ENCODE data around the gene CNTLN. TPM values are rescaled to one million over a fixed set of nuclear protein-coding genes. Genes with fewer than 3 reads are reported as not detected.

The CNTLN gene
- total and polyA plus RNA-seq, 2 experiments from 2014 or later = 17.7 to 21.8 TPM

DNA sequence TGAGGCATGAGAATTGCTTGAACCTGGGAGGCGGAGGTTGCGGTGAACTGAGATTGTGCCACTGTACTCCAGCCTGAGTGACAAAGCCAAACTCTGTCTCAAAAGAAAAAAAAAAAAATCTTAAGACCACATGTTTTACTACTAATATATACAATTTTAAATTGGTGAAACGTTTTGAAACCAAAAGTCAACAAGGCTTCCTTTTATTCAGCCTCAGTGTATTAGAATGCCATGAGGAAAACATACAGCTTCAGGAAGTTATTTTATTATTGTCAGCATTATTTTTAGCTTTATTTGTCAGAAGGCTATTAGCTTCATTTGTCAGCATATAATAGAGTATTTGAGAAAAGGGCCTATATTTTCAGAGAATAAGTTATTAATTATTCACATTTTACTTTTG lies 280.1 kb downstream of the CNTLN start (continued):
- TF ChIP-seq, protein P1, sequence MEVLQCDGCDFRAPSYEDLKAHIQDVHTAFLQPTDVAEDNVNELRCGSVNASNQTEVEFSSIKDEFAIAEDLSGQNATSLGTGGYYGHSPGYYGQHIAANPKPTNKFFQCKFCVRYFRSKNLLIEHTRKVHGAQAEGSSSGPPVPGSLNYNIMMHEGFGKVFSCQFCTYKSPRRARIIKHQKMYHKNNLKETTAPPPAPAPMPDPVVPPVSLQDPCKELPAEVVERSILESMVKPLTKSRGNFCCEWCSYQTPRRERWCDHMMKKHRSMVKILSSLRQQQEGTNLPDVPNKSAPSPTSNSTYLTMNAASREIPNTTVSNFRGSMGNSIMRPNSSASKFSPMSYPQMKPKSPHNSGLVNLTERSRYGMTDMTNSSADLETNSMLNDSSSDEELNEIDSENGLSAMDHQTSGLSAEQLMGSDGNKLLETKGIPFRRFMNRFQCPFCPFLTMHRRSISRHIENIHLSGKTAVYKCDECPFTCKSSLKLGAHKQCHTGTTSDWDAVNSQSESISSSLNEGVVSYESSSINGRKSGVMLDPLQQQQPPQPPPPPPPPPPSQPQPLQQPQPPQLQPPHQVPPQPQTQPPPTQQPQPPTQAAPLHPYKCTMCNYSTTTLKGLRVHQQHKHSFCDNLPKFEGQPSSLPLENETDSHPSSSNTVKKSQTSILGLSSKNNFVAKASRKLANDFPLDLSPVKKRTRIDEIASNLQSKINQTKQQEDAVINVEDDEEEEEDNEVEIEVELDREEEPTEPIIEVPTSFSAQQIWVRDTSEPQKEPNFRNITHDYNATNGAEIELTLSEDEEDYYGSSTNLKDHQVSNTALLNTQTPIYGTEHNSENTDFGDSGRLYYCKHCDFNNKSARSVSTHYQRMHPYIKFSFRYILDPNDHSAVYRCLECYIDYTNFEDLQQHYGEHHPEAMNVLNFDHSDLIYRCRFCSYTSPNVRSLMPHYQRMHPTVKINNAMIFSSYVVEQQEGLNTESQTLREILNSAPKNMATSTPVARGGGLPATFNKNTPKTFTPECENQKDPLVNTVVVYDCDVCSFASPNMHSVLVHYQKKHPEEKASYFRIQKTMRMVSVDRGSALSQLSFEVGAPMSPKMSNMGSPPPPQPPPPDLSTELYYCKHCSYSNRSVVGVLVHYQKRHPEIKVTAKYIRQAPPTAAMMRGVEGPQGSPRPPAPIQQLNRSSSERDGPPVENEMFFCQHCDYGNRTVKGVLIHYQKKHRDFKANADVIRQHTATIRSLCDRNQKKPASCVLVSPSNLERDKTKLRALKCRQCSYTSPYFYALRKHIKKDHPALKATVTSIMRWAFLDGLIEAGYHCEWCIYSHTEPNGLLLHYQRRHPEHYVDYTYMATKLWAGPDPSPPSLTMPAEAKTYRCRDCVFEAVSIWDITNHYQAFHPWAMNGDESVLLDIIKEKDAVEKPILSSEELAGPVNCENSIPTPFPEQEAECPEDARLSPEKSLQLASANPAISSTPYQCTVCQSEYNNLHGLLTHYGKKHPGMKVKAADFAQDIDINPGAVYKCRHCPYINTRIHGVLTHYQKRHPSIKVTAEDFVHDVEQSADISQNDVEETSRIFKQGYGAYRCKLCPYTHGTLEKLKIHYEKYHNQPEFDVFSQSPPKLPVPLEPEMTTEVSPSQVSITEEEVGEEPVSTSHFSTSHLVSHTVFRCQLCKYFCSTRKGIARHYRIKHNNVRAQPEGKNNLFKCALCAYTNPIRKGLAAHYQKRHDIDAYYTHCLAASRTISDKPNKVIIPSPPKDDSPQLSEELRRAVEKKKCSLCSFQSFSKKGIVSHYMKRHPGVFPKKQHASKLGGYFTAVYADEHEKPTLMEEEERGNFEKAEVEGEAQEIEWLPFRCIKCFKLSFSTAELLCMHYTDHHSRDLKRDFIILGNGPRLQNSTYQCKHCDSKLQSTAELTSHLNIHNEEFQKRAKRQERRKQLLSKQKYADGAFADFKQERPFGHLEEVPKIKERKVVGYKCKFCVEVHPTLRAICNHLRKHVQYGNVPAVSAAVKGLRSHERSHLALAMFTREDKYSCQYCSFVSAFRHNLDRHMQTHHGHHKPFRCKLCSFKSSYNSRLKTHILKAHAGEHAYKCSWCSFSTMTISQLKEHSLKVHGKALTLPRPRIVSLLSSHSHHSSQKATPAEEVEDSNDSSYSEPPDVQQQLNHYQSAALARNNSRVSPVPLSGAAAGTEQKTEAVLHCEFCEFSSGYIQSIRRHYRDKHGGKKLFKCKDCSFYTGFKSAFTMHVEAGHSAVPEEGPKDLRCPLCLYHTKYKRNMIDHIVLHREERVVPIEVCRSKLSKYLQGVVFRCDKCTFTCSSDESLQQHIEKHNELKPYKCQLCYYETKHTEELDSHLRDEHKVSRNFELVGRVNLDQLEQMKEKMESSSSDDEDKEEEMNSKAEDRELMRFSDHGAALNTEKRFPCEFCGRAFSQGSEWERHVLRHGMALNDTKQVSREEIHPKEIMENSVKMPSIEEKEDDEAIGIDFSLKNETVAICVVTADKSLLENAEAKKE (CRISPR knock-in tag; IDR thresholded peaks at IDR 0.05) = no peak

DNA sequence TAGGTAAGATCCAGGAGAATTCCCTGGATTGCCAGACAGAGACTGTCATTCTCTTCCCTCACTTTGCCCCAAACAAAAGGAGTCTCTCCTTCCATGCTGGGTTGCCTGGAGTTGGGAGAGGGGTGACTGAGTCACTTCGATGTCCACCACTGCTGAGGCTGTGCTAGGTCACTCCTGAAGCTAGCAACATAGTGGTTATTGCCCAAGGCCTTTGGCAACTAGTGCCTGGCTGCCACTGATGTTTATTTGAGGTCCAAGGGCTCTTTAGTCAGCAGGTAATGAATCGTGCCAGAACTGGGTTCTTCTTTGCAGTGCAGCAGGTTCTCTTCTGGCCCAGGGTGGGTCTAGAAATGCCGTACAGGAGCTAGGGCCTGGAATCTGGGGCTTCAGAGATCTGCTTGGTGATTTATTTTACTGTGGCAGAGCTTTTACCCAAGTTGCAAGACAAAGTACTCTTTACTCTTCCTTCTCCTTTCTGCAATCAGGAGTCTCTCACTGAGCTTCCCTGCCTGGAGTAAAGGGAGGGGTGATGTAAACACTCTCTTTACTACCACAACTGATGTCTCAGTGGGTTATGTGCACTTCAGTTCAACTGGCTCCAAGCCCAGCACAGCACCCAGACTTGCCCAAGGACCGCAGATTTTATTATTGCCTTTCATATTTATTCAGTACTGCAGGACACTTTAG lies 288.3 kb downstream of the CNTLN start:
- no peaks in the 10 kb centered on the region for H3K36me3 Mint-ChIP-seq (ENCODE audit: low read depth)
- H4K20me1 ChIP-seq (replicated peaks; ENCODE audit: insufficient read depth) = no peaks in the 10 kb centered on the region
- no peak overlapping the region for H3K4me3 Mint-ChIP-seq
- H3K27me3 Mint-ChIP-seq (ENCODE audit: insufficient read depth, low read depth, poor library complexity) = no peaks in the 10 kb centered on the region
- no peaks in the 10 kb centered on the region for H3F3A ChIP-seq (replicated peaks; ENCODE audit: low read depth)
- no peak overlapping the region for H3K4me2 ChIP-seq
- no peak overlapping the region; the same call in 1 of the 2 replicates for H3K27ac Mint-ChIP-seq
- no peak overlapping the region for H3K4me3 ChIP-seq
- DNase-seq (ENCODE audit: low spot score) = no peak
- H3K4me1 ChIP-seq (ENCODE audit: insufficient read depth) = peaks cover 15% of the 10 kb centered on the region; the same call in 1 of the 2 replicates
- H3K9me3 Mint-ChIP-seq = no peaks in the 10 kb centered on the region
- no peaks in the 10 kb centered on the region for H3K36me3 ChIP-seq (ENCODE audit: insufficient read depth)
- no peak for ATAC-seq
- H3K79me2 ChIP-seq (replicated peaks; ENCODE audit: insufficient read depth) = no peaks in the 10 kb centered on the region
- no peak overlapping the region for H2AFZ ChIP-seq
- H3K27ac ChIP-seq (ENCODE audit: low read depth) = no peak overlapping the region
- no peaks in the 10 kb centered on the region for H3K9me2 ChIP-seq (ENCODE audit: insufficient read depth)
- H3K27me3 ChIP-seq (ENCODE audit: insufficient read depth) = no peaks in the 10 kb centered on the region
- H3K4me1 Mint-ChIP-seq = peaks cover 13% of the 10 kb centered on the region
- TF ChIP-seq POLR2AphosphoS5 (IDR thresholded peaks at IDR 0.05; ENCODE audit: low read depth) (no peak), STAT1 (IDR thresholded peaks at IDR 0.05; ENCODE audit: unreplicated experiment) (no peak)
- TF ChIP-seq, protein P2, sequence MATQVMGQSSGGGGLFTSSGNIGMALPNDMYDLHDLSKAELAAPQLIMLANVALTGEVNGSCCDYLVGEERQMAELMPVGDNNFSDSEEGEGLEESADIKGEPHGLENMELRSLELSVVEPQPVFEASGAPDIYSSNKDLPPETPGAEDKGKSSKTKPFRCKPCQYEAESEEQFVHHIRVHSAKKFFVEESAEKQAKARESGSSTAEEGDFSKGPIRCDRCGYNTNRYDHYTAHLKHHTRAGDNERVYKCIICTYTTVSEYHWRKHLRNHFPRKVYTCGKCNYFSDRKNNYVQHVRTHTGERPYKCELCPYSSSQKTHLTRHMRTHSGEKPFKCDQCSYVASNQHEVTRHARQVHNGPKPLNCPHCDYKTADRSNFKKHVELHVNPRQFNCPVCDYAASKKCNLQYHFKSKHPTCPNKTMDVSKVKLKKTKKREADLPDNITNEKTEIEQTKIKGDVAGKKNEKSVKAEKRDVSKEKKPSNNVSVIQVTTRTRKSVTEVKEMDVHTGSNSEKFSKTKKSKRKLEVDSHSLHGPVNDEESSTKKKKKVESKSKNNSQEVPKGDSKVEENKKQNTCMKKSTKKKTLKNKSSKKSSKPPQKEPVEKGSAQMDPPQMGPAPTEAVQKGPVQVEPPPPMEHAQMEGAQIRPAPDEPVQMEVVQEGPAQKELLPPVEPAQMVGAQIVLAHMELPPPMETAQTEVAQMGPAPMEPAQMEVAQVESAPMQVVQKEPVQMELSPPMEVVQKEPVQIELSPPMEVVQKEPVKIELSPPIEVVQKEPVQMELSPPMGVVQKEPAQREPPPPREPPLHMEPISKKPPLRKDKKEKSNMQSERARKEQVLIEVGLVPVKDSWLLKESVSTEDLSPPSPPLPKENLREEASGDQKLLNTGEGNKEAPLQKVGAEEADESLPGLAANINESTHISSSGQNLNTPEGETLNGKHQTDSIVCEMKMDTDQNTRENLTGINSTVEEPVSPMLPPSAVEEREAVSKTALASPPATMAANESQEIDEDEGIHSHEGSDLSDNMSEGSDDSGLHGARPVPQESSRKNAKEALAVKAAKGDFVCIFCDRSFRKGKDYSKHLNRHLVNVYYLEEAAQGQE (IDR thresholded peaks at IDR 0.05; ENCODE audit: unreplicated experiment) = no peak
- TF ChIP-seq, protein P3, sequence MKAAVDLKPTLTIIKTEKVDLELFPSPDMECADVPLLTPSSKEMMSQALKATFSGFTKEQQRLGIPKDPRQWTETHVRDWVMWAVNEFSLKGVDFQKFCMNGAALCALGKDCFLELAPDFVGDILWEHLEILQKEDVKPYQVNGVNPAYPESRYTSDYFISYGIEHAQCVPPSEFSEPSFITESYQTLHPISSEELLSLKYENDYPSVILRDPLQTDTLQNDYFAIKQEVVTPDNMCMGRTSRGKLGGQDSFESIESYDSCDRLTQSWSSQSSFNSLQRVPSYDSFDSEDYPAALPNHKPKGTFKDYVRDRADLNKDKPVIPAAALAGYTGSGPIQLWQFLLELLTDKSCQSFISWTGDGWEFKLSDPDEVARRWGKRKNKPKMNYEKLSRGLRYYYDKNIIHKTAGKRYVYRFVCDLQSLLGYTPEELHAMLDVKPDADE (IDR thresholded peaks at IDR 0.05) = no peak
- TF ChIP-seq, protein P4, sequence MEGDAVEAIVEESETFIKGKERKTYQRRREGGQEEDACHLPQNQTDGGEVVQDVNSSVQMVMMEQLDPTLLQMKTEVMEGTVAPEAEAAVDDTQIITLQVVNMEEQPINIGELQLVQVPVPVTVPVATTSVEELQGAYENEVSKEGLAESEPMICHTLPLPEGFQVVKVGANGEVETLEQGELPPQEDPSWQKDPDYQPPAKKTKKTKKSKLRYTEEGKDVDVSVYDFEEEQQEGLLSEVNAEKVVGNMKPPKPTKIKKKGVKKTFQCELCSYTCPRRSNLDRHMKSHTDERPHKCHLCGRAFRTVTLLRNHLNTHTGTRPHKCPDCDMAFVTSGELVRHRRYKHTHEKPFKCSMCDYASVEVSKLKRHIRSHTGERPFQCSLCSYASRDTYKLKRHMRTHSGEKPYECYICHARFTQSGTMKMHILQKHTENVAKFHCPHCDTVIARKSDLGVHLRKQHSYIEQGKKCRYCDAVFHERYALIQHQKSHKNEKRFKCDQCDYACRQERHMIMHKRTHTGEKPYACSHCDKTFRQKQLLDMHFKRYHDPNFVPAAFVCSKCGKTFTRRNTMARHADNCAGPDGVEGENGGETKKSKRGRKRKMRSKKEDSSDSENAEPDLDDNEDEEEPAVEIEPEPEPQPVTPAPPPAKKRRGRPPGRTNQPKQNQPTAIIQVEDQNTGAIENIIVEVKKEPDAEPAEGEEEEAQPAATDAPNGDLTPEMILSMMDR (conservative IDR thresholded peaks at IDR 0.05; ENCODE audit: low read depth in 2 of 2) = no peak
